ENCODE measurements around the gene POLDIP3.

DNA sequence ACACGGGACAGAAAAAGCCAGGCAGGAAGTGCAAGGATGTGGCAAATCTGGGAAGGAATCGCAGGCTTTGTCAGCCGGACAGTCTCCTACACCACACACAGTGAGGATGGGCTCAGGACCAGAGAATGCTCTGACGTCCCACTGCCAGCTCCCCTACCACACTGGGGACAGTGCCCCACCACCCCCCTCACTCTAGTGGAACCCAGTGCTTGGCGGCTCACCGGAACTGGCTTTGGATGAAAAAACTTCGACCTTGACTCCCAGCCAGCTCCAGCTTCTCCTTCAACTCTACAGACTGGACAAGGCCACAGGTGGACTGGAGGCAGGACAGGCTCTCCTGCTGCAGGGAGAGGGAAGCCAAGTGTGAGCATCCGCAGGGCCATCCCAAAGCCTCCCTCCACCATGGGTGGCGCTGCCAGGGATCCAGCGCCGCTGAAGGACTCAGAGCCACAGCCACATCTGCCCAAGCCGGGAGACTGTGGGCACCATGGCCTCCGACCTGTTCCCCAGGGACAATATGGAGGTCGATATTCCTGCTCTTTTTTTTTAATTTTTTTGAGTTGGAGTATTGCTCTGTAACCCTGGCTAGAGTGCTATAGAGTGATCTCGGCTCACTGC lies 37.0 kb downstream of the POLDIP3 start:
- TF ChIP-seq, protein P1, sequence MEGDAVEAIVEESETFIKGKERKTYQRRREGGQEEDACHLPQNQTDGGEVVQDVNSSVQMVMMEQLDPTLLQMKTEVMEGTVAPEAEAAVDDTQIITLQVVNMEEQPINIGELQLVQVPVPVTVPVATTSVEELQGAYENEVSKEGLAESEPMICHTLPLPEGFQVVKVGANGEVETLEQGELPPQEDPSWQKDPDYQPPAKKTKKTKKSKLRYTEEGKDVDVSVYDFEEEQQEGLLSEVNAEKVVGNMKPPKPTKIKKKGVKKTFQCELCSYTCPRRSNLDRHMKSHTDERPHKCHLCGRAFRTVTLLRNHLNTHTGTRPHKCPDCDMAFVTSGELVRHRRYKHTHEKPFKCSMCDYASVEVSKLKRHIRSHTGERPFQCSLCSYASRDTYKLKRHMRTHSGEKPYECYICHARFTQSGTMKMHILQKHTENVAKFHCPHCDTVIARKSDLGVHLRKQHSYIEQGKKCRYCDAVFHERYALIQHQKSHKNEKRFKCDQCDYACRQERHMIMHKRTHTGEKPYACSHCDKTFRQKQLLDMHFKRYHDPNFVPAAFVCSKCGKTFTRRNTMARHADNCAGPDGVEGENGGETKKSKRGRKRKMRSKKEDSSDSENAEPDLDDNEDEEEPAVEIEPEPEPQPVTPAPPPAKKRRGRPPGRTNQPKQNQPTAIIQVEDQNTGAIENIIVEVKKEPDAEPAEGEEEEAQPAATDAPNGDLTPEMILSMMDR (IDR thresholded peaks at IDR 0.05), result no peak
- TF ChIP-seq POLR2A (IDR thresholded peaks at IDR 0.05) (no peak), POLR2AphosphoS5 (IDR thresholded peaks at IDR 0.05) (no peak), EP300 (IDR thresholded peaks at IDR 0.05) (no peak)

Measured in suprapubic skin (tissue), 4 donors.